ENCODE measurements around the gene CCL27.

The CCL27 gene

DNA sequence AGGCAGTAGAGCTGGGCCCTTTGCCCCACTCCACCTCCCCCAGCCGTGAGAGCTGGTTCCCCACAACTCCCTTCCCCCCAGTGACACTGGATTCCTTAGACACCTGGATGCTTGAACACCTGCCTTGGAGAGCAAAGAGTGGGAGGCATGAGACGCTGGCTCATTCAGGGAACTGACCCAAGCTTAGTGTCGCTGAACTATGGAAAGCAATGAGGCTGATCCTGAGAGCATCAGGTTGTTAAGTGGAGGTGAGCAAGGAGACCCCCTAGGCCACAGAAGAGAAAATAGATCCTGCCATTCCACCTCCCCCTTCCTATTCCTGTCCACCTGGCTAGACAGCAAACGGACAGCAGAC lies 26.6 kb upstream of the CCL27 start:
- no peaks in the 10 kb centered on the region for H3K79me2 ChIP-seq (ENCODE audit: insufficient read depth, low read length)
- H3K4me2 ChIP-seq (ENCODE audit: low read depth, low read length, poor library complexity, severe bottlenecking), result no peak overlapping the region
- H3K27me3 ChIP-seq (ENCODE audit: low read length), result no peaks in the 10 kb centered on the region
- H3K9me3 ChIP-seq (ENCODE audit: insufficient read depth, low read length), result no peaks in the 10 kb centered on the region
- H3K4me3 ChIP-seq (ENCODE audit: insufficient read depth, low read length, poor library complexity, severe bottlenecking), result no peak overlapping the region
- TF ChIP-seq EZH2phosphoT487 (conservative IDR thresholded peaks at IDR 0.05; ENCODE audit: low read length), result no peak
- TF ChIP-seq, protein P1, sequence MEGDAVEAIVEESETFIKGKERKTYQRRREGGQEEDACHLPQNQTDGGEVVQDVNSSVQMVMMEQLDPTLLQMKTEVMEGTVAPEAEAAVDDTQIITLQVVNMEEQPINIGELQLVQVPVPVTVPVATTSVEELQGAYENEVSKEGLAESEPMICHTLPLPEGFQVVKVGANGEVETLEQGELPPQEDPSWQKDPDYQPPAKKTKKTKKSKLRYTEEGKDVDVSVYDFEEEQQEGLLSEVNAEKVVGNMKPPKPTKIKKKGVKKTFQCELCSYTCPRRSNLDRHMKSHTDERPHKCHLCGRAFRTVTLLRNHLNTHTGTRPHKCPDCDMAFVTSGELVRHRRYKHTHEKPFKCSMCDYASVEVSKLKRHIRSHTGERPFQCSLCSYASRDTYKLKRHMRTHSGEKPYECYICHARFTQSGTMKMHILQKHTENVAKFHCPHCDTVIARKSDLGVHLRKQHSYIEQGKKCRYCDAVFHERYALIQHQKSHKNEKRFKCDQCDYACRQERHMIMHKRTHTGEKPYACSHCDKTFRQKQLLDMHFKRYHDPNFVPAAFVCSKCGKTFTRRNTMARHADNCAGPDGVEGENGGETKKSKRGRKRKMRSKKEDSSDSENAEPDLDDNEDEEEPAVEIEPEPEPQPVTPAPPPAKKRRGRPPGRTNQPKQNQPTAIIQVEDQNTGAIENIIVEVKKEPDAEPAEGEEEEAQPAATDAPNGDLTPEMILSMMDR (IDR thresholded peaks at IDR 0.05; ENCODE audit: insufficient read depth, low read length, poor library complexity, severe bottlenecking), result no peak
- H3K27ac ChIP-seq (ENCODE audit: low read depth, low read length), result no peak overlapping the region
- H3F3A ChIP-seq (ENCODE audit: insufficient read depth), result no peaks in the 10 kb centered on the region
- H2AFZ ChIP-seq (ENCODE audit: low read depth, low read length, severe bottlenecking), result no peak overlapping the region
- H3K36me3 ChIP-seq (ENCODE audit: low read length), result no peaks in the 10 kb centered on the region
- H3K9ac ChIP-seq (ENCODE audit: low read length), result no peak overlapping the region
- H4K20me1 ChIP-seq (ENCODE audit: low read depth, low read length), result no peaks in the 10 kb centered on the region
- no peaks in the 10 kb centered on the region for H3K9me2 ChIP-seq (replicated peaks; ENCODE audit: insufficient read depth, low read length)

DNA sequence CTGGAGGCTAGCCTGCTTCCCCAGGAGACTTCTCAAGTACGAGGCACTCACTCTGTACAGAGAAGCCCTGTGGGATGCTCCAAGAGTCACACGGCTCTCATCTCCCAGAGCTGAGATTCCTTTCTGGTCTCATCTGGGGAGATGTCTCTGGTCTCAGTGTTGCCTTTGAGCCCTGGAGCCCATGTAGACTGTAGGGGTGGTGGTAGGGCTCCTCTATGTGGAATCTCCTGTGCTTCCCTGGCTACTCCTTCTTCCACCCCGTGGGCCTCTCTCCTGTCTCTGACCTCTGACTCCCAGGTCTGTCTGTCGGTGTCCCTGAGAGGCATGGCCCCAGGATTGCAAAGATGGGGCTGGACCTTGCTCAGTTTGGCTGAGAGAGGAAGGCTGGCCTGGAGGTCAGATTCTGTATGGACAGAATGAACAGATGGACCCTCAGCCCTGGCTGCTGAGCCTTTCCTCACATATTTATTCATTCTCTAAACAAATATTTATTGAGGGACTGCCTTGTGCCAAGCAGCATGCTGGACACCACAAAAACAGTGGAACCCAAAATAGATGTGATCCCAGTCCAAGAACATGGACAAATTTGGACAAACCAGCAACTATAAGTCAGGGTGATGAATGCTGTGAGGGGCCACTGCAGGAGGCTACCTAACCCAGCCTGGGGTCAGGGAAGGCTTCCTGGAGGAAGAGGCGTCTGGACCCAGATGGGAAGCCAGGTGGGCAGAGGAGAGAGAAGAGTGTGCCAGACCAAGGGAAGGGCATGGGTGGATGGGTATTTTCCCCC lies 26.1 kb upstream of the CCL27 start:
- Histone ChIP-seq H3K4me3 (ENCODE audit: insufficient read depth, low read length, poor library complexity, severe bottlenecking) (no peak overlapping the region), H3K9ac (ENCODE audit: low read length) (no peak overlapping the region), H3K27ac (ENCODE audit: low read depth, low read length) (no peak overlapping the region), H3K4me2 (ENCODE audit: low read depth, low read length, poor library complexity, severe bottlenecking) (no peak overlapping the region), H3K27me3 (ENCODE audit: low read length) (no peaks in the 10 kb centered on the region), H3K36me3 (ENCODE audit: low read length) (no peaks in the 10 kb centered on the region), H4K20me1 (ENCODE audit: low read depth, low read length) (no peaks in the 10 kb centered on the region), H3K9me3 (ENCODE audit: insufficient read depth, low read length) (no peaks in the 10 kb centered on the region), H3K79me2 (ENCODE audit: insufficient read depth, low read length) (no peaks in the 10 kb centered on the region), H2AFZ (ENCODE audit: low read depth, low read length, severe bottlenecking) (no peak overlapping the region), H3K9me2 (replicated peaks; ENCODE audit: insufficient read depth, low read length) (no peaks in the 10 kb centered on the region), H3F3A (ENCODE audit: insufficient read depth) (no peaks in the 10 kb centered on the region)
- TF ChIP-seq, protein P1 (IDR thresholded peaks at IDR 0.05; ENCODE audit: insufficient read depth, low read length, poor library complexity, severe bottlenecking), result no peak
- TF ChIP-seq EZH2phosphoT487 (conservative IDR thresholded peaks at IDR 0.05; ENCODE audit: low read length), result no peak

DNA sequence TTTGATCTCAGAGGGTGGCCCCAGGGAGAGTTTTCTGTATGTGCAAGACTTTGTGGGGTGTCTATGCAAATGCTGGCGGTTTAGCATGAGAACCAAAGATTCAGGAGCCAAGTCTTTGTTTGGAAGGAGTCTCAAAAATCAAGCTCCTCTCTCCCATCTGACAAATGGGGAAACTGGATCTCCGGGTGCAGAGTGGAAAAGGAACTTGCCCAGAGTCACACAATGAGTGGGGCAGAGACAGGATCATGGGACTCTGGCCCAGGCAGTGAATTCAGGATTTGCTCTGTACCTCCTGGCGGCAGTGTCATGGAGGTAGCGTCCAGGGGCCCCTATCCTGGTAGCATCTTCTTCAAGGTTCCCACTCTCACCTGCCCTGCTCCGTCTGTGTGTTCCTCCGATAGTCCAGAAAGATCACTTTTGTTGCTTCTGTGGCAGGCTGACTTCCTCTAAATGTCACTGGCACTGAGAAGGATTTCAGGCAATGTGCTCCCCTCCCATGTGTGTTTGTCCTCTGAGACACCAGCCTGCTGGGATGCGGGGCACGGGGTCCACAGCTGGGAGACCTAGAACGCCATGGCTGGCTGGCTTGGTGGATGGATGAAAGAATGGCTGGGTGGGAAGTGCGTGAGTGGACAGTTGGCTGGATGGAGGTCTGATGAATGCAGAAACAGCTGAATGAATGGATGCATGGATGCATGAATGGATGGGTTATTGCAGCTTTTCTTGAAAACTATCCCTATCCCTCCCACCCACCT lies 25.0 kb upstream of the CCL27 start:
- Histone ChIP-seq H3K27ac (ENCODE audit: low read depth, low read length) (no peak overlapping the region), H3F3A (ENCODE audit: insufficient read depth) (no peaks in the 10 kb centered on the region), H3K4me2 (ENCODE audit: low read depth, low read length, poor library complexity, severe bottlenecking) (no peak overlapping the region), H3K27me3 (ENCODE audit: low read length) (no peaks in the 10 kb centered on the region), H4K20me1 (ENCODE audit: low read depth, low read length) (no peaks in the 10 kb centered on the region), H2AFZ (ENCODE audit: low read depth, low read length, severe bottlenecking) (no peak overlapping the region), H3K9me3 (ENCODE audit: insufficient read depth, low read length) (no peaks in the 10 kb centered on the region), H3K4me3 (ENCODE audit: insufficient read depth, low read length, poor library complexity, severe bottlenecking) (no peak overlapping the region), H3K9ac (ENCODE audit: low read length) (no peak overlapping the region), H3K79me2 (ENCODE audit: insufficient read depth, low read length) (no peaks in the 10 kb centered on the region), H3K36me3 (ENCODE audit: low read length) (no peaks in the 10 kb centered on the region), H3K9me2 (replicated peaks; ENCODE audit: insufficient read depth, low read length) (no peaks in the 10 kb centered on the region)
- no peak for TF ChIP-seq EZH2phosphoT487 (conservative IDR thresholded peaks at IDR 0.05; ENCODE audit: low read length)
- TF ChIP-seq, protein P1 (IDR thresholded peaks at IDR 0.05; ENCODE audit: insufficient read depth, low read length, poor library complexity, severe bottlenecking), result no peak

Data from SU-DHL-6 (cell line).